Esophagus squamous epithelium (tissue), 4 donors: ENCODE results near the gene SOHLH2.

Experiments used
- CTCF ChIP-seq, 6 experiments: fragments of 450-650 bp in 4 of 6; fragments of 200-600 bp in 2 of 6; sonication (generic) in 2 of 6; IDR thresholded peaks; one replicate each; pipeline ENCODE4 v1.5.1; 2016 to 2019; ENCODE audit warnings: antibody characterized with exemption in 6 of 6, mild to moderate bottlenecking in 4 of 6, moderate library complexity in 4 of 6
- POLR2A ChIP-seq, 4 donors: fragments of 450-650 bp; IDR thresholded peaks; one replicate each; pipeline ENCODE4 v1.6.1; 2017; ENCODE audit warnings: antibody characterized with exemption in 4 of 4, mild to moderate bottlenecking in 4 of 4, moderate library complexity in 3 of 4

- TF ChIP-seq CTCF (IDR thresholded peaks at IDR 0.05) (no peak), POLR2A (IDR thresholded peaks at IDR 0.05) (no peak)
Observed at GRCh38 chr13:36124236-36124822, 90.0 kb downstream of the SOHLH2 start.
